WTC11 (cell line): ENCODE measurements around the gene PLPP7. TPM values are rescaled to one million over a fixed set of nuclear protein-coding genes. Genes with fewer than 3 reads are reported as not detected.

Experiments
- ATAC-seq: fragments of 200-7000 bp; cut with Tn5 transposase; 2 replicates; pipeline ENCODE4 v1.10.0; 2021; ENCODE audit warnings: mild to moderate bottlenecking, moderate library complexity
- CTCF ChIA-PET: fragments of 300-600 bp; sonication (Branson Sonifier 250); formaldehyde crosslinking; loops from one replicate; lab custom pipeline; 2021; ENCODE audit warnings: antibody characterized with exemption; lab: Charles Lee
- POLR2A ChIA-PET: fragments of 350-600 bp; sonication (Branson Sonifier 250); formaldehyde crosslinking; loops from one replicate; lab custom pipeline; 2021; ENCODE audit warnings: antibody characterized with exemption; lab: Charles Lee
- DNase-seq: peaks from one replicate; pipeline ENCODE4 v3.0.0; 2021; ENCODE audit warnings: low spot score
- H3K27ac Mint-ChIP-seq: 2 replicates; pipeline ENCODE4 v1.8.0; 2021; ENCODE audit warnings: mixed read lengths
- H3K27me3 Mint-ChIP-seq: 2 replicates; pipeline ENCODE4 v1.8.0; 2021; ENCODE audit warnings: low read depth, mild to moderate bottlenecking, moderate library complexity, mixed read lengths
- H3K36me3 Mint-ChIP-seq: 2 replicates; pipeline ENCODE4 v1.8.0; 2021; ENCODE audit warnings: mixed read lengths
- H3K4me1 Mint-ChIP-seq: 2 replicates; pipeline ENCODE4 v1.8.0; 2022; ENCODE audit warnings: mixed read lengths
- H3K4me3 Mint-ChIP-seq: 2 replicates; pipeline ENCODE4 v1.8.0; 2021; ENCODE audit warnings: mild to moderate bottlenecking, moderate library complexity, mixed read lengths
- H3K9me3 Mint-ChIP-seq: 2 replicates; pipeline ENCODE4 v1.8.0; 2021; ENCODE audit warnings: mixed read lengths
- GRHL2 ChIP-seq: fragments of 250-450 bp; sonication (Bioruptor Pico); IDR thresholded peaks from 2 replicates; pipeline ENCODE4 v1.8.0; 2022; ENCODE audit warnings: mild to moderate bottlenecking, moderate library complexity; ENCODE audit not compliant: insufficient replicate concordance, severe bottlenecking
- JUN ChIP-seq: sonication (generic); formaldehyde crosslinking; IDR thresholded peaks from 2 replicates; pipeline ENCODE4 v1.8.0; 2023; ENCODE audit warnings: mild to moderate bottlenecking, missing genetic modification reagents
- KAT7 ChIP-seq: sonication (generic); formaldehyde crosslinking; IDR thresholded peaks from 2 replicates; pipeline ENCODE4 v1.8.1; 2023; ENCODE audit warnings: missing genetic modification reagents, mild to moderate bottlenecking, borderline replicate concordance
- MYBL2 ChIP-seq: sonication (generic); formaldehyde crosslinking; IDR thresholded peaks from 2 replicates; pipeline ENCODE4 v1.8.1; 2023; ENCODE audit warnings: mild to moderate bottlenecking, moderate library complexity, missing genetic modification reagents
- NR1H2 ChIP-seq: sonication (generic); formaldehyde crosslinking; IDR thresholded peaks from 2 replicates; pipeline ENCODE4 v1.9.0; 2021; ENCODE audit warnings: mild to moderate bottlenecking, moderate library complexity, missing genetic modification reagents
- NR2C2 ChIP-seq: sonication (generic); formaldehyde crosslinking; IDR thresholded peaks from 2 replicates; pipeline ENCODE4 v1.8.0; 2022; ENCODE audit warnings: mild to moderate bottlenecking, missing genetic modification reagents
- SMAD3 ChIP-seq: sonication (generic); formaldehyde crosslinking; IDR thresholded peaks from 2 replicates; pipeline ENCODE4 v1.8.0; 2022; ENCODE audit warnings: missing genetic modification reagents, mild to moderate bottlenecking, borderline replicate concordance
- ZNF219 ChIP-seq: sonication (generic); formaldehyde crosslinking; IDR thresholded peaks from 2 replicates; pipeline ENCODE4 v1.8.0; 2023; ENCODE audit warnings: missing genetic modification reagents, mild to moderate bottlenecking, borderline replicate concordance
- ZNF671 ChIP-seq: fragments of 250-450 bp; sonication (Bioruptor Pico); IDR thresholded peaks from 2 replicates; pipeline ENCODE4 v1.8.0; 2021; ENCODE audit warnings: mild to moderate bottlenecking
- total RNA-seq: library from RNA; stranded (reverse); gene quantifications from 3 replicates; pipeline ENCODE4 v1.2.3, GENCODE V29; 2021
- TF ChIP-seq, protein P1 (sequence below): sonication (generic); formaldehyde crosslinking; IDR thresholded peaks from 2 replicates; pipeline ENCODE4 v1.8.0; 2022; ENCODE audit warnings: missing genetic modification reagents
- TF ChIP-seq, protein P2 (sequence below): fragments of 250-450 bp; sonication (Bioruptor Pico); IDR thresholded peaks from 2 replicates; pipeline ENCODE4 v1.9.0; 2021; ENCODE audit warnings: mild to moderate bottlenecking, borderline replicate concordance
- TF ChIP-seq, protein P3 (sequence below): sonication (generic); formaldehyde crosslinking; IDR thresholded peaks from 2 replicates; pipeline ENCODE4 v1.8.0; 2022; ENCODE audit warnings: mild to moderate bottlenecking, missing genetic modification reagents
- TF ChIP-seq, protein P4 (sequence below): fragments of 250-450 bp; sonication (Bioruptor Pico); IDR thresholded peaks from 2 replicates; pipeline ENCODE4 v1.8.0; 2021; ENCODE audit warnings: mild to moderate bottlenecking
- TF ChIP-seq, protein P5 (sequence below): sonication (generic); formaldehyde crosslinking; IDR thresholded peaks from 2 replicates; pipeline ENCODE4 v1.8.0; 2023; ENCODE audit warnings: missing genetic modification reagents
- TF ChIP-seq, protein P6 (sequence below): sonication (generic); formaldehyde crosslinking; conservative IDR thresholded peaks from 2 replicates; pipeline ENCODE4 v1.8.1; 2023; ENCODE audit warnings: mild to moderate bottlenecking, low read depth, missing genetic modification reagents, moderate library complexity

The PLPP7 gene
- total RNA-seq, 1 experiment from 2014 or later = 4.2 TPM

DNA sequence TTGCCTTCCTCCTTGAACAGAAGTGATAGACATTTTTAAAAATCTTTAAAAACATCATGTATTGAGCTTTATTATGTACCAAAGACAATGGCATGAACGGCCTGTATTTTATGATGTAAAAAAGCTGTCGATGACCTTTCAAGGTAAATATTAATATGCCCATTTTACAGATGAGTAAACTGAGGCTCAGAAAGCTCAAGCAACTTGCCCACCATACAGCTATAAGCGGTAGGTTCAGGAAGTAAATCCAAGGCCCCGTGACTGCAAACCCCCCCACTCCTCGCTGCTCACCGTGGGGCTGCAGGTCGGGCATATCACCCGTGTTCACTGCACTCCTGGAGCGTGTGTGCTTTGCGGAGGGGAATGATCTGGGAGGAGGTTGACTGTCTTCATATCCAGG, 3.4 kb downstream of the PLPP7 start (continued):
- TF ChIP-seq, protein P1, sequence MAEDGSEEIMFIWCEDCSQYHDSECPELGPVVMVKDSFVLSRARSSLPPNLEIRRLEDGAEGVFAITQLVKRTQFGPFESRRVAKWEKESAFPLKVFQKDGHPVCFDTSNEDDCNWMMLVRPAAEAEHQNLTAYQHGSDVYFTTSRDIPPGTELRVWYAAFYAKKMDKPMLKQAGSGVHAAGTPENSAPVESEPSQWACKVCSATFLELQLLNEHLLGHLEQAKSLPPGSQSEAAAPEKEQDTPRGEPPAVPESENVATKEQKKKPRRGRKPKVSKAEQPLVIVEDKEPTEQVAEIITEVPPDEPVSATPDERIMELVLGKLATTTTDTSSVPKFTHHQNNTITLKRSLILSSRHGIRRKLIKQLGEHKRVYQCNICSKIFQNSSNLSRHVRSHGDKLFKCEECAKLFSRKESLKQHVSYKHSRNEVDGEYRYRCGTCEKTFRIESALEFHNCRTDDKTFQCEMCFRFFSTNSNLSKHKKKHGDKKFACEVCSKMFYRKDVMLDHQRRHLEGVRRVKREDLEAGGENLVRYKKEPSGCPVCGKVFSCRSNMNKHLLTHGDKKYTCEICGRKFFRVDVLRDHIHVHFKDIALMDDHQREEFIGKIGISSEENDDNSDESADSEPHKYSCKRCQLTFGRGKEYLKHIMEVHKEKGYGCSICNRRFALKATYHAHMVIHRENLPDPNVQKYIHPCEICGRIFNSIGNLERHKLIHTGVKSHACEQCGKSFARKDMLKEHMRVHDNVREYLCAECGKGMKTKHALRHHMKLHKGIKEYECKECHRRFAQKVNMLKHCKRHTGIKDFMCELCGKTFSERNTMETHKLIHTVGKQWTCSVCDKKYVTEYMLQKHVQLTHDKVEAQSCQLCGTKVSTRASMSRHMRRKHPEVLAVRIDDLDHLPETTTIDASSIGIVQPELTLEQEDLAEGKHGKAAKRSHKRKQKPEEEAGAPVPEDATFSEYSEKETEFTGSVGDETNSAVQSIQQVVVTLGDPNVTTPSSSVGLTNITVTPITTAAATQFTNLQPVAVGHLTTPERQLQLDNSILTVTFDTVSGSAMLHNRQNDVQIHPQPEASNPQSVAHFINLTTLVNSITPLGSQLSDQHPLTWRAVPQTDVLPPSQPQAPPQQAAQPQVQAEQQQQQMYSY (CRISPR knock-in tag) = no peak
- TF ChIP-seq ZNF671 (CRISPR knock-in tag) (no peak), ZNF219 (CRISPR knock-in tag) (no peak), GRHL2 (CRISPR knock-in tag) (no peak)
- TF ChIP-seq, protein P2, sequence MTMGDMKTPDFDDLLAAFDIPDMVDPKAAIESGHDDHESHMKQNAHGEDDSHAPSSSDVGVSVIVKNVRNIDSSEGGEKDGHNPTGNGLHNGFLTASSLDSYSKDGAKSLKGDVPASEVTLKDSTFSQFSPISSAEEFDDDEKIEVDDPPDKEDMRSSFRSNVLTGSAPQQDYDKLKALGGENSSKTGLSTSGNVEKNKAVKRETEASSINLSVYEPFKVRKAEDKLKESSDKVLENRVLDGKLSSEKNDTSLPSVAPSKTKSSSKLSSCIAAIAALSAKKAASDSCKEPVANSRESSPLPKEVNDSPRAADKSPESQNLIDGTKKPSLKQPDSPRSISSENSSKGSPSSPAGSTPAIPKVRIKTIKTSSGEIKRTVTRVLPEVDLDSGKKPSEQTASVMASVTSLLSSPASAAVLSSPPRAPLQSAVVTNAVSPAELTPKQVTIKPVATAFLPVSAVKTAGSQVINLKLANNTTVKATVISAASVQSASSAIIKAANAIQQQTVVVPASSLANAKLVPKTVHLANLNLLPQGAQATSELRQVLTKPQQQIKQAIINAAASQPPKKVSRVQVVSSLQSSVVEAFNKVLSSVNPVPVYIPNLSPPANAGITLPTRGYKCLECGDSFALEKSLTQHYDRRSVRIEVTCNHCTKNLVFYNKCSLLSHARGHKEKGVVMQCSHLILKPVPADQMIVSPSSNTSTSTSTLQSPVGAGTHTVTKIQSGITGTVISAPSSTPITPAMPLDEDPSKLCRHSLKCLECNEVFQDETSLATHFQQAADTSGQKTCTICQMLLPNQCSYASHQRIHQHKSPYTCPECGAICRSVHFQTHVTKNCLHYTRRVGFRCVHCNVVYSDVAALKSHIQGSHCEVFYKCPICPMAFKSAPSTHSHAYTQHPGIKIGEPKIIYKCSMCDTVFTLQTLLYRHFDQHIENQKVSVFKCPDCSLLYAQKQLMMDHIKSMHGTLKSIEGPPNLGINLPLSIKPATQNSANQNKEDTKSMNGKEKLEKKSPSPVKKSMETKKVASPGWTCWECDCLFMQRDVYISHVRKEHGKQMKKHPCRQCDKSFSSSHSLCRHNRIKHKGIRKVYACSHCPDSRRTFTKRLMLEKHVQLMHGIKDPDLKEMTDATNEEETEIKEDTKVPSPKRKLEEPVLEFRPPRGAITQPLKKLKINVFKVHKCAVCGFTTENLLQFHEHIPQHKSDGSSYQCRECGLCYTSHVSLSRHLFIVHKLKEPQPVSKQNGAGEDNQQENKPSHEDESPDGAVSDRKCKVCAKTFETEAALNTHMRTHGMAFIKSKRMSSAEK (CRISPR knock-in tag) = no peak
- TF ChIP-seq, protein P3, sequence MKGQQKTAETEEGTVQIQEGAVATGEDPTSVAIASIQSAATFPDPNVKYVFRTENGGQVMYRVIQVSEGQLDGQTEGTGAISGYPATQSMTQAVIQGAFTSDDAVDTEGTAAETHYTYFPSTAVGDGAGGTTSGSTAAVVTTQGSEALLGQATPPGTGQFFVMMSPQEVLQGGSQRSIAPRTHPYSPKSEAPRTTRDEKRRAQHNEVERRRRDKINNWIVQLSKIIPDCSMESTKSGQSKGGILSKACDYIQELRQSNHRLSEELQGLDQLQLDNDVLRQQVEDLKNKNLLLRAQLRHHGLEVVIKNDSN = no peak
- TF ChIP-seq, protein P4, sequence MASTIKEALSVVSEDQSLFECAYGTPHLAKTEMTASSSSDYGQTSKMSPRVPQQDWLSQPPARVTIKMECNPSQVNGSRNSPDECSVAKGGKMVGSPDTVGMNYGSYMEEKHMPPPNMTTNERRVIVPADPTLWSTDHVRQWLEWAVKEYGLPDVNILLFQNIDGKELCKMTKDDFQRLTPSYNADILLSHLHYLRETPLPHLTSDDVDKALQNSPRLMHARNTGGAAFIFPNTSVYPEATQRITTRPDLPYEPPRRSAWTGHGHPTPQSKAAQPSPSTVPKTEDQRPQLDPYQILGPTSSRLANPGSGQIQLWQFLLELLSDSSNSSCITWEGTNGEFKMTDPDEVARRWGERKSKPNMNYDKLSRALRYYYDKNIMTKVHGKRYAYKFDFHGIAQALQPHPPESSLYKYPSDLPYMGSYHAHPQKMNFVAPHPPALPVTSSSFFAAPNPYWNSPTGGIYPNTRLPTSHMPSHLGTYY (CRISPR knock-in tag) = no peak

DNA sequence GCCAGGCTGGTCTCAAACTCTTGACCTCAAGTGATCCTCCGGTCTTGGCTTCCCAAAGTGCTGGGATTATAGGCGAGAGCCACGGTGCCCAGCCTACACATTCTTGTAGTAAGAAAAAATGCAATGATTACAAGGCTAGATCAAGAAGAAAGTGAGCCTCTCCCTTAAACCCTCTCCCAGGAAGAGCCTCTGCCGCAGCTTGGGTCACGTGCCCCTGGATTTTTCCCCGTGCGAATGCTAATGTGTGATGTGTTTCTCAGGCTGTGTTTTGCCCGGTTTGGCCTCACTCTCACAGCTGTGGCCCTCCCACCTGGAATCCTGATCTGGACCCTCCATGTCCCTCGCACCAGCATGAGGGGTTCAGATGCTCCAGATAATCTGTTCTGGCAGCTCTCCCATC, 6.9 kb downstream of the PLPP7 start:
- DNase-seq (no peak), ATAC-seq (no peak)
- Mint-ChIP-seq H3K4me3 (no peak overlapping the region), H3K27ac (peak overlapping the region; percentile 35; the same call in 1 of the 2 replicates), H3K27me3 (no peaks in the 10 kb centered on the region), H3K9me3 (no peaks in the 10 kb centered on the region), H3K36me3 (no peaks in the 10 kb centered on the region), H3K4me1 (no peaks in the 10 kb centered on the region)
- ChIA-PET CTCF (interaction anchor here (3.6 kb wide), 1 partner anchor 40 kb away, joined by 12 read pairs; no protein-coding TSS in a partner anchor), POLR2A (no interaction called here)
- TF ChIP-seq MYBL2 (CRISPR knock-in tag) (no peak), NR2C2 (CRISPR knock-in tag) (no peak), SMAD3 (no peak), KAT7 (CRISPR knock-in tag) (no peak), JUN (CRISPR knock-in tag) (no peak), NR1H2 (CRISPR knock-in tag) (no peak)
- TF ChIP-seq, protein P3 = no peak
- TF ChIP-seq, protein P5, sequence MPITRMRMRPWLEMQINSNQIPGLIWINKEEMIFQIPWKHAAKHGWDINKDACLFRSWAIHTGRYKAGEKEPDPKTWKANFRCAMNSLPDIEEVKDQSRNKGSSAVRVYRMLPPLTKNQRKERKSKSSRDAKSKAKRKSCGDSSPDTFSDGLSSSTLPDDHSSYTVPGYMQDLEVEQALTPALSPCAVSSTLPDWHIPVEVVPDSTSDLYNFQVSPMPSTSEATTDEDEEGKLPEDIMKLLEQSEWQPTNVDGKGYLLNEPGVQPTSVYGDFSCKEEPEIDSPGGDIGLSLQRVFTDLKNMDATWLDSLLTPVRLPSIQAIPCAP = no peak
- TF ChIP-seq, protein P6, sequence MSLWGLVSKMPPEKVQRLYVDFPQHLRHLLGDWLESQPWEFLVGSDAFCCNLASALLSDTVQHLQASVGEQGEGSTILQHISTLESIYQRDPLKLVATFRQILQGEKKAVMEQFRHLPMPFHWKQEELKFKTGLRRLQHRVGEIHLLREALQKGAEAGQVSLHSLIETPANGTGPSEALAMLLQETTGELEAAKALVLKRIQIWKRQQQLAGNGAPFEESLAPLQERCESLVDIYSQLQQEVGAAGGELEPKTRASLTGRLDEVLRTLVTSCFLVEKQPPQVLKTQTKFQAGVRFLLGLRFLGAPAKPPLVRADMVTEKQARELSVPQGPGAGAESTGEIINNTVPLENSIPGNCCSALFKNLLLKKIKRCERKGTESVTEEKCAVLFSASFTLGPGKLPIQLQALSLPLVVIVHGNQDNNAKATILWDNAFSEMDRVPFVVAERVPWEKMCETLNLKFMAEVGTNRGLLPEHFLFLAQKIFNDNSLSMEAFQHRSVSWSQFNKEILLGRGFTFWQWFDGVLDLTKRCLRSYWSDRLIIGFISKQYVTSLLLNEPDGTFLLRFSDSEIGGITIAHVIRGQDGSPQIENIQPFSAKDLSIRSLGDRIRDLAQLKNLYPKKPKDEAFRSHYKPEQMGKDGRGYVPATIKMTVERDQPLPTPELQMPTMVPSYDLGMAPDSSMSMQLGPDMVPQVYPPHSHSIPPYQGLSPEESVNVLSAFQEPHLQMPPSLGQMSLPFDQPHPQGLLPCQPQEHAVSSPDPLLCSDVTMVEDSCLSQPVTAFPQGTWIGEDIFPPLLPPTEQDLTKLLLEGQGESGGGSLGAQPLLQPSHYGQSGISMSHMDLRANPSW = no peak
